ENCODE data around the gene RHBDD1.

DNA sequence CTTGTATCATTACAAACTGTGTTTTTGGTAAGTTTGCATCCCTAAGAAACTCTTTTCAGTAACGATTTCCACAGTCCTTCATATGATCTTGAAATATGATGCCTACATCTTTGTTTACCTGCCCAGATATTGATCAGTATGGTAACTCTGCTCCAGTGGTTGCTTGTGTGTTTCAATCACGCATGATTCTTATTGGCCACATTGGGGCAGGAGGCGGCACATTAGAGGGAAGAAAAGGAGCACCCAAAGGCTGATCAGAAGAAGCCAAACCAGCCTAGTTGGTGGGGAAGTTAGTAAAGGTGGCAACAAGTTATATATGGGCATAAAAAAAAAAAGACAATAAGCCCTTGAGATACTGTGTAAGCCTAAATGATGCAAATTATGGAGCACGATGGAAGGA, 158.9 kb downstream of the RHBDD1 start:
- TF ChIP-seq POLR2AphosphoS2 (conservative IDR thresholded peaks at IDR 0.05; ENCODE audit: low read length) (no peak), RCOR1 (IDR thresholded peaks at IDR 0.05; ENCODE audit: low read depth, low read length) (no peak), MAZ (IDR thresholded peaks at IDR 0.05; ENCODE audit: borderline replicate concordance, low read depth, low read length) (no peak), POLR2A (IDR thresholded peaks at IDR 0.05; ENCODE audit: low read length) (no peak), SMC3 (IDR thresholded peaks at IDR 0.05) (no peak), HOXB13 (CRISPR knock-in tag; IDR thresholded peaks at IDR 0.05; ENCODE audit: low read depth) (no peak), MYC (IDR thresholded peaks at IDR 0.05; ENCODE audit: borderline replicate concordance, low read length) (no peak), JUN (IDR thresholded peaks at IDR 0.05) (no peak)
- TF ChIP-seq, protein P1, sequence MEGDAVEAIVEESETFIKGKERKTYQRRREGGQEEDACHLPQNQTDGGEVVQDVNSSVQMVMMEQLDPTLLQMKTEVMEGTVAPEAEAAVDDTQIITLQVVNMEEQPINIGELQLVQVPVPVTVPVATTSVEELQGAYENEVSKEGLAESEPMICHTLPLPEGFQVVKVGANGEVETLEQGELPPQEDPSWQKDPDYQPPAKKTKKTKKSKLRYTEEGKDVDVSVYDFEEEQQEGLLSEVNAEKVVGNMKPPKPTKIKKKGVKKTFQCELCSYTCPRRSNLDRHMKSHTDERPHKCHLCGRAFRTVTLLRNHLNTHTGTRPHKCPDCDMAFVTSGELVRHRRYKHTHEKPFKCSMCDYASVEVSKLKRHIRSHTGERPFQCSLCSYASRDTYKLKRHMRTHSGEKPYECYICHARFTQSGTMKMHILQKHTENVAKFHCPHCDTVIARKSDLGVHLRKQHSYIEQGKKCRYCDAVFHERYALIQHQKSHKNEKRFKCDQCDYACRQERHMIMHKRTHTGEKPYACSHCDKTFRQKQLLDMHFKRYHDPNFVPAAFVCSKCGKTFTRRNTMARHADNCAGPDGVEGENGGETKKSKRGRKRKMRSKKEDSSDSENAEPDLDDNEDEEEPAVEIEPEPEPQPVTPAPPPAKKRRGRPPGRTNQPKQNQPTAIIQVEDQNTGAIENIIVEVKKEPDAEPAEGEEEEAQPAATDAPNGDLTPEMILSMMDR (IDR thresholded peaks at IDR 0.05), result no peak; the same call in 2 of the 3 replicates
- TF ChIP-seq, protein P2, sequence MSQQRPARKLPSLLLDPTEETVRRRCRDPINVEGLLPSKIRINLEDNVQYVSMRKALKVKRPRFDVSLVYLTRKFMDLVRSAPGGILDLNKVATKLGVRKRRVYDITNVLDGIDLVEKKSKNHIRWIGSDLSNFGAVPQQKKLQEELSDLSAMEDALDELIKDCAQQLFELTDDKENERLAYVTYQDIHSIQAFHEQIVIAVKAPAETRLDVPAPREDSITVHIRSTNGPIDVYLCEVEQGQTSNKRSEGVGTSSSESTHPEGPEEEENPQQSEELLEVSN (IDR thresholded peaks at IDR 0.05; ENCODE audit: borderline replicate concordance, low read depth), result no peak
- TF ChIP-seq, protein P3, sequence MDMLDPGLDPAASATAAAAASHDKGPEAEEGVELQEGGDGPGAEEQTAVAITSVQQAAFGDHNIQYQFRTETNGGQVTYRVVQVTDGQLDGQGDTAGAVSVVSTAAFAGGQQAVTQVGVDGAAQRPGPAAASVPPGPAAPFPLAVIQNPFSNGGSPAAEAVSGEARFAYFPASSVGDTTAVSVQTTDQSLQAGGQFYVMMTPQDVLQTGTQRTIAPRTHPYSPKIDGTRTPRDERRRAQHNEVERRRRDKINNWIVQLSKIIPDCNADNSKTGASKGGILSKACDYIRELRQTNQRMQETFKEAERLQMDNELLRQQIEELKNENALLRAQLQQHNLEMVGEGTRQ (IDR thresholded peaks at IDR 0.05), result no peak
